Upper lobe of right lung (tissue), 1 donor: Measurements from ENCODE around the gene PRKCB. TPM values are rescaled to one million over a fixed set of nuclear protein-coding genes. Genes with fewer than 3 reads are reported as not detected.
A peak's percentile ranks its signal among the peaks of the same experiment; 100 is the strongest.

Source experiments
- ATAC-seq: fragments of 200-7000 bp; cut with Tn5 transposase; one replicate; pipeline ENCODE4 v1.9.1; 2020; ENCODE audit warnings: mild to moderate bottlenecking, moderate library complexity
- DNase-seq: peaks from one replicate; pipeline ENCODE4 v3.0.0-alpha.2; 2020
- H3K27ac ChIP-seq: fragments of 200-600 bp; one replicate; pipeline ENCODE4 v1.8.0; 2022
- H3K27me3 ChIP-seq: fragments of 200-600 bp; one replicate; pipeline ENCODE4 v1.8.0; 2022; ENCODE audit warnings: mild to moderate bottlenecking
- H3K36me3 ChIP-seq: fragments of 200-600 bp; one replicate; pipeline ENCODE4 v1.8.0; 2022
- H3K4me1 ChIP-seq: fragments of 200-600 bp; one replicate; pipeline ENCODE4 v1.8.0; 2022
- H3K4me3 ChIP-seq: fragments of 200-600 bp; one replicate; pipeline ENCODE4 v1.8.0; 2022; ENCODE audit warnings: mild to moderate bottlenecking
- H3K9me3 ChIP-seq: fragments of 200-600 bp; one replicate; pipeline ENCODE4 v1.8.0; 2022
- CTCF ChIP-seq: fragments of 200-600 bp; IDR thresholded peaks from one replicate; pipeline ENCODE4 v1.8.0; 2022; ENCODE audit warnings: antibody characterized with exemption
- intact Hi-C: fragments of 100-400 bp; cut with DNase I; formaldehyde crosslinking; loops from one replicate; pipeline ENCODE4 v1.11.0; 2022
- total RNA-seq: library from RNA; stranded (reverse); fragmentation: NEBNext Ultra II Directional; extraction: Animal tissue kit (Norgen Biotek cat#: 25700); gene quantifications from one replicate; pipeline ENCODE4 v1.2.1, GENCODE V29; 2021
- donor health status: DM: no; HTN: yes; CAD: no; lungs with severe emphysema.

Gene PRKCB
- total RNA-seq, 1 donor from 2014 or later, result 25.2 TPM

GRCh38 chr16:24009098-24009497, 173.3 kb downstream of the PRKCB start:
- Histone ChIP-seq H3K9me3 (no peaks in the 10 kb centered on the region), H3K36me3 (no peaks in the 10 kb centered on the region), H3K27me3 (no peaks in the 10 kb centered on the region), H3K4me3 (no peak overlapping the region), H3K4me1 (peaks cover 3% of the 10 kb centered on the region), H3K27ac (no peak overlapping the region)
- DNase-seq (no peak), ATAC-seq (no peak)
- intact Hi-C loops, result no loop called here
- no peak for TF ChIP-seq CTCF

- Histone ChIP-seq H3K27me3 (no peaks in the 10 kb centered on the region), H3K36me3 (no peaks in the 10 kb centered on the region), H3K4me1 (peaks cover 3% of the 10 kb centered on the region), H3K9me3 (no peaks in the 10 kb centered on the region), H3K4me3 (no peak overlapping the region), H3K27ac (no peak overlapping the region)
- intact Hi-C loops, result loop anchor here (10.0 kb wide), 1 partner anchor 215 kb away; no protein-coding TSS in a partner anchor
- ATAC-seq, result no peak
- no peak for DNase-seq
- TF ChIP-seq CTCF, result no peak
Measured at GRCh38 chr16:24009955-24010354, 174.2 kb downstream of the PRKCB start.

GRCh38 chr16:24010440-24011089, 174.8 kb downstream of the PRKCB start:
- peaks cover 3% of the 10 kb centered on the region for H3K4me1 ChIP-seq
- DNase-seq (peak; percentile 79), ATAC-seq (peak; percentile 90)
- peak; percentile 80 for TF ChIP-seq CTCF
- H3K27me3 ChIP-seq, result no peaks in the 10 kb centered on the region
- intact Hi-C loops, result loop anchor here (10.0 kb wide), 1 partner anchor 216 kb away; no protein-coding TSS in a partner anchor
- no peaks in the 10 kb centered on the region for H3K36me3 ChIP-seq
- no peaks in the 10 kb centered on the region for H3K9me3 ChIP-seq
- H3K4me3 ChIP-seq, result no peak overlapping the region
- no peak overlapping the region for H3K27ac ChIP-seq

- H3K4me3 ChIP-seq, result no peak overlapping the region
- H3K9me3 ChIP-seq, result no peaks in the 10 kb centered on the region
- intact Hi-C loops, result loop anchor here (10.0 kb wide), 1 partner anchor 216 kb away; no protein-coding TSS in a partner anchor
- no peak for DNase-seq
- no peak for ATAC-seq
- H3K36me3 ChIP-seq, result no peaks in the 10 kb centered on the region
- TF ChIP-seq CTCF, result no peak
- peaks cover 3% of the 10 kb centered on the region for H3K4me1 ChIP-seq
- no peaks in the 10 kb centered on the region for H3K27me3 ChIP-seq
- H3K27ac ChIP-seq, result no peak overlapping the region
Measured at GRCh38 chr16:24011237-24011636, 175.5 kb downstream of the PRKCB start.

- Histone ChIP-seq H3K4me3 (no peak overlapping the region), H3K27ac (no peak overlapping the region), H3K9me3 (no peaks in the 10 kb centered on the region), H3K27me3 (no peaks in the 10 kb centered on the region), H3K4me1 (peaks cover 3% of the 10 kb centered on the region), H3K36me3 (no peaks in the 10 kb centered on the region)
- no peak for TF ChIP-seq CTCF
- DNase-seq (no peak), ATAC-seq (no peak)
- intact Hi-C loops, result loop anchor here (10.0 kb wide), 1 partner anchor 218 kb away; no protein-coding TSS in a partner anchor
Measured at GRCh38 chr16:24013054-24013636, 177.4 kb downstream of the PRKCB start.
